Karpas-422 (cell line): Measurements from ENCODE around the gene TMEM236. TPM values are rescaled to one million over a fixed set of nuclear protein-coding genes. Genes with fewer than 3 reads are reported as not detected.
A peak's percentile ranks its signal among the peaks of the same experiment; 100 is the strongest.

ENCODE experiments used
- DNase-seq: peaks from one replicate; pipeline ENCODE4 v3.0.0-alpha.2; 2015
- H2AFZ ChIP-seq: fragments of 200-600 bp; sonication (generic); 2 replicates; pipeline ENCODE4 v1.6.1; 2014; ENCODE audit warnings: antibody characterized with exemption, low read length, mixed read lengths
- H3K27ac ChIP-seq: fragments of 200-600 bp; sonication (generic); 2 replicates; pipeline ENCODE4 v1.5.1; 2014; ENCODE audit warnings: mild to moderate bottlenecking, low read length, moderate library complexity
- H3K27me3 ChIP-seq: fragments of 200-600 bp; sonication (generic); 2 replicates; pipeline ENCODE4 v1.6.1; 2014; ENCODE audit warnings: low read length, mixed read lengths
- H3K36me3 ChIP-seq: fragments of 200-600 bp; sonication (generic); 2 replicates; pipeline ENCODE4 v1.6.1; 2014; ENCODE audit warnings: low read length, mixed read lengths; ENCODE audit not compliant: insufficient read depth
- H3K4me1 ChIP-seq: fragments of 200-600 bp; sonication (generic); 2 replicates; pipeline ENCODE4 v1.6.1; 2014; ENCODE audit warnings: mild to moderate bottlenecking, low read length, mixed read lengths
- H3K4me2 ChIP-seq: fragments of 200-600 bp; sonication (generic); 2 replicates; pipeline ENCODE4 v1.6.1; 2014; ENCODE audit warnings: low read length, low read depth, mild to moderate bottlenecking; ENCODE audit not compliant: poor library complexity, severe bottlenecking
- H3K4me3 ChIP-seq: fragments of 200-600 bp; sonication (generic); 2 replicates; pipeline ENCODE4 v1.5.1; 2014; ENCODE audit warnings: mild to moderate bottlenecking, antibody characterized with exemption, low read length, mixed read lengths
- H3K79me2 ChIP-seq: fragments of 200-600 bp; sonication (generic); 2 replicates; pipeline ENCODE4 v1.6.1; 2014; ENCODE audit warnings: mild to moderate bottlenecking, low read length, mixed read lengths
- H3K9ac ChIP-seq: fragments of 200-600 bp; sonication (generic); 2 replicates; pipeline ENCODE4 v1.6.0; 2014; ENCODE audit warnings: low read length
- H3K9me2 ChIP-seq: fragments of 200-600 bp; sonication (generic), shearing (Covaris generic); replicated peaks from 2 replicates; pipeline ENCODE4 v1.6.0; 2014; ENCODE audit warnings: mild to moderate bottlenecking, low read length, moderate library complexity; ENCODE audit not compliant: insufficient read depth
- H3K9me3 ChIP-seq: fragments of 300-700, 200-600 bp; sonication (generic); 2 replicates; pipeline ENCODE4 v1.6.1; 2014; ENCODE audit warnings: low read length, mixed read lengths
- H4K20me1 ChIP-seq: fragments of 200-600 bp; sonication (generic); 2 replicates; pipeline ENCODE4 v1.6.1; 2014; ENCODE audit warnings: mild to moderate bottlenecking, antibody characterized with exemption, low read length, low read depth; ENCODE audit not compliant: insufficient read depth
- small RNA-seq: library from RNA; depleted of rRNA; stranded (forward); fragments of <200 nt; gene quantifications from one replicate; pipeline ENCODE3, GENCODE V24; 2014
- total RNA-seq: library from RNA; depleted of rRNA; stranded (reverse); fragments of >200 nt; shearing (Covaris generic); gene quantifications from 2 replicates; pipeline ENCODE4 v1.2.3, GENCODE V29; 2014; ENCODE audit warnings: low replicate concordance; rRNA removed

Gene TMEM236
- total RNA-seq, 1 experiment from 2014 or later = 0.19 TPM

DNA sequence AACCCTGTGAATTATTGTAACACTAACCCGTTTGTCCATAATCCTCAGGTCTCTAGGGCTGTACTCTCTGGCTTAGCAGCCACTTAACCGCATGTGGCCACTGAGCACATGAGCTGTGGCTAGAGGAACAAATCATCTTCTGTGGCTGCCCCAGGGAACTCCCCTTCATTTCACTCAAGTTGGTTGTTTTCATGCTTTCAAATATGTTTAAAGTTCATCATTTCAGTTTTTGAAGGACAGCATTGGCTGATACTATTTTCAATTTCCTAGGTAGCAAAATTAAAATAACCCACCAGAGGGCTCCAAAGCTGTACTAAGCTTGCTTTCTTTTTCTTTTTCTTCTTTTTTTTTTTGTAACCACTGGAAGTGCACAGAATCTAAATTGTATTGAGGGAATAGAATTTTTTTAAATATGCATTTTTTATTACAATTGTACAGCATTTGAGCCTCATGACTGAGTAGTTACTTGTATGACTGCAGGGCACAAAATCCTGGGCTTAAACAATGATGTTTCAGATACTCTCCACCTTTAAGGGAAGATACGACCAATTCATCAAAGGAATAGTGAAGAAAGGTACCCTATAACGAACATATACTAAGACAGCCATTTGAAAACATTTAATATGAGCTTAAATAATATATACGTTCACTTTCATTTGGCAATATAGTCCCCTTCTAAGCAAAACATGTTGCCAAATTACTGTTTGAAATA lies 95.7 kb downstream of the TMEM236 start:
- Histone ChIP-seq H3K4me3 (no peak overlapping the region), H3K27ac (no peak overlapping the region), H3K4me1 (no peaks in the 10 kb centered on the region), H3K9me3 (no peaks in the 10 kb centered on the region), H4K20me1 (no peaks in the 10 kb centered on the region), H3K79me2 (no peaks in the 10 kb centered on the region), H3K9ac (no peak overlapping the region), H3K9me2 (no peaks in the 10 kb centered on the region), H2AFZ (no peak overlapping the region), H3K4me2 (no peak overlapping the region), H3K27me3 (no peaks in the 10 kb centered on the region), H3K36me3 (no peaks in the 10 kb centered on the region)
- peak; percentile 63 for DNase-seq

- Histone ChIP-seq H3K27me3 (no peaks in the 10 kb centered on the region), H3K36me3 (no peaks in the 10 kb centered on the region), H3K4me3 (no peak overlapping the region)
These were observed 96.6 kb downstream of the TMEM236 start for GRCh38 chr10:17848646-17849045.

More at GRCh38 chr10:17848646-17849045, 96.6 kb downstream of the TMEM236 start:
- no peak for DNase-seq
- Histone ChIP-seq H3K9me3 (no peaks in the 10 kb centered on the region), H4K20me1 (no peaks in the 10 kb centered on the region), H3K9ac (no peak overlapping the region), H3K9me2 (no peaks in the 10 kb centered on the region), H3K79me2 (no peaks in the 10 kb centered on the region), H3K4me2 (no peak overlapping the region), H3K27ac (no peak overlapping the region), H3K4me1 (no peaks in the 10 kb centered on the region), H2AFZ (no peak overlapping the region)

Small RNA genes lying within 50 kb of the gene (small RNA-seq; reads per million reads assigned to genes)
- gene MIR511 = not detected

Other genes with a start within 250 kb of the TMEM236 start
- not detected in 2 replicates for gene HACD1, start 134.8 kb upstream of the TMEM236 start, total RNA-seq
- 7.3 and 14.4 TPM in 2 replicates for gene STAM, start 108.0 kb upstream of the TMEM236 start, total RNA-seq
- gene MRC1, start 57.1 kb downstream of the TMEM236 start, total RNA-seq = 0.04 TPM in 1 of 2 replicates, not detected in the other
- gene SLC39A12, start 199.7 kb downstream of the TMEM236 start, total RNA-seq = not detected in 2 replicates